HG02588 (cell line): ENCODE results near the gene OSCAR.

ENCODE experiments used
- ATAC-seq: cut with Tn5 transposase; IDR thresholded peaks from one replicate; pipeline ENCODE4 v1.9.1; 2021; ENCODE audit warnings: mild to moderate bottlenecking, moderate library complexity; ENCODE audit not compliant: unreplicated experiment

The OSCAR gene, protein sequence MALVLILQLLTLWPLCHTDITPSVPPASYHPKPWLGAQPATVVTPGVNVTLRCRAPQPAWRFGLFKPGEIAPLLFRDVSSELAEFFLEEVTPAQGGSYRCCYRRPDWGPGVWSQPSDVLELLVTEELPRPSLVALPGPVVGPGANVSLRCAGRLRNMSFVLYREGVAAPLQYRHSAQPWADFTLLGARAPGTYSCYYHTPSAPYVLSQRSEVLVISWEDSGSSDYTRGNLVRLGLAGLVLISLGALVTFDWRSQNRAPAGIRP

DNA sequence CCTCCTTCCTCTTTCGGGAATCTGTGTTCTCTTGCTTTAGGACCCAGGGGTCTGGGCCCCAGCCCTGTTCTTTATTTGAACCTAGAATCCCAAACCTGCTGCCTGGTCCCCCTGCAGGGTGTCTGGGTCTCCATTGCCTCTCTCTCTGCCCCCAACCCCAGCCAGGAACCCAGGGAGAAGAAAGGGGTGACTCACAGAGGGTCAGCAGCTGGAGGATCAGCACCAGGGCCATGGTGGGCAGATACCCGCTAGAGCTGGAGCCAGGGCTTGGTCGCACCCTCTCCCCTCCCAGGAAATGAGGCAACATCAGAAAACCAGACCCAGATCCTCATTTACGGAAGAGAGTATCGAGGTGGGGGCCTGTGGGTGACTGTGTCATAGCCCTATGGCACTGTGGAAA is at the start of gene OSCAR:
Gene OSCAR (minus strand): TSS at position 243 of the 400 bp plus-strand sequence. CDS start 11 bp downstream, at position 232.
- no peak for ATAC-seq

DNA sequence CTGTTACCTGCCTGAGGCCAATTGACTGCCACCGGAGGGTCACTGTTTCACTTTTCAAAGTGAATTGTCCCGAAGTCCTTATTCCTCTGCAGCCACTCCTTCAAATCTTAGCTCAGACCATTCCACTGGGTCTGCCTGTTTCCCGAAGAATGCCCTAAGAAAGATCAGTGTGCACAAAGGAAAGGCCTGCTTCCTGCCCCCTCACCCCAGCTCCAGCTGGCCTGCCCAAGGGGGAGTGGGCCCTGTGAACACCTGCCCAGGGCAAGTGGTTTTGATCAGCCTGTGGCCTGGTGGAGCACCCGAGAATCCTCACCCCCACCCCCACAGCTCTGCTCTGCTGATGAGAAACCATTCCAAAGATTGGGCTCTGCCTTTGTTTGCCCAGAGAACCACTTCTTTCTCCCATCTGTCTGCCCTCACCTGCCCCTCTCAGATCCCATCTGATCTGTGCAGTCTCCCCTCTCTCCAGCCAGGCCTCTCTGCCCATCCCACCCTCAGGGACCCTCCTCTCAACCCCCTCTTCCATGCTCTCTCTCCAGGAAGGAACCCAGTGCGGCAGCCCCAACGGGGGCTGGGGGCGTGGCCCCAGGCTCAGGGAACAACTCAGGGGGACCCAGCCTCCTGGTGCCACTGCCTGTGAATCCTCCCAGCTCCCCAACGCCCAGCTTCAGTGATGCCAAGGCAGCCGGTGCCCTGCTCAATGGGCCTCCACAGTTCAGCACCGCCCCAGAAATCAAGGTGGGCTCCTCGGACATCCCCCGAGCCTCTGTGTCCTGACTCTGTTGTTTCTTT is 48.6 kb upstream of the OSCAR start:
- ATAC-seq: no peak

DNA sequence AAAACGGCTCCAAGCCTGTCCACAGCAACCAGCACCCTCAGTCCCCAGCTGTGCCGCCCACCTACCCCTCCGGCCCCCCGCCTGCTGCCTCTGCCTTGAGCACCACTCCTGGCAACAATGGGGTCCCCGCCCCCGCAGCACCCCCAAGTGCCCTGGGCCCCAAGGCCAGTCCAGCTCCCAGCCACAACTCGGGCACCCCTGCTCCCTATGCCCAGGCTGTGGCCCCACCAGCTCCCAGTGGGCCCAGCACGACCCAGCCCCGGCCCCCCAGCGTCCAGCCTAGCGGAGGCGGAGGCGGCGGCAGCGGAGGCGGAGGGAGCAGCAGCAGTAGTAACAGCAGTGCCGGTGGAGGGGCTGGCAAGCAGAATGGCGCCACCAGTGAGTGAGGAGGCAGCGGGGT is 47.6 kb upstream of the OSCAR start:
- ATAC-seq: no peak

DNA sequence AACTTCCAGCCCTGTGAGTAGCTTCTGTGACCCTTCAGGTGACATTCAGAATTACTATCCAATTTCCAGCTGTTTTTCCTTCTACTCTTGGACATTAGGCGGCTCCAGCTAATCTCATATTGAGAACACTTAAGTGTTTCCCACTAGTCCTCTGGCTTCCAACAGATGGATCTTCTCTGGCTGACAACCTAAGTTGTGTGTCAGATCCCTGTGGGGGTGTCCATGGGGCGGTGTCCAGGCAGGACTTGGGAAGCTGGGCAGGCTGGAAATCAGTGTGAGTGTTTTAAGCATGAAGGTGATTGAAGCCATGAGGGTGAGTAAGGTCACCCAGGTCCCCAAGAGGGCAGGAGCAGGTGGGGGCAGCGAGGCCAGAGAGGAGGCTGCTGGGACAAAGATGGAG is 47.1 kb upstream of the OSCAR start:
- no peak for ATAC-seq

DNA sequence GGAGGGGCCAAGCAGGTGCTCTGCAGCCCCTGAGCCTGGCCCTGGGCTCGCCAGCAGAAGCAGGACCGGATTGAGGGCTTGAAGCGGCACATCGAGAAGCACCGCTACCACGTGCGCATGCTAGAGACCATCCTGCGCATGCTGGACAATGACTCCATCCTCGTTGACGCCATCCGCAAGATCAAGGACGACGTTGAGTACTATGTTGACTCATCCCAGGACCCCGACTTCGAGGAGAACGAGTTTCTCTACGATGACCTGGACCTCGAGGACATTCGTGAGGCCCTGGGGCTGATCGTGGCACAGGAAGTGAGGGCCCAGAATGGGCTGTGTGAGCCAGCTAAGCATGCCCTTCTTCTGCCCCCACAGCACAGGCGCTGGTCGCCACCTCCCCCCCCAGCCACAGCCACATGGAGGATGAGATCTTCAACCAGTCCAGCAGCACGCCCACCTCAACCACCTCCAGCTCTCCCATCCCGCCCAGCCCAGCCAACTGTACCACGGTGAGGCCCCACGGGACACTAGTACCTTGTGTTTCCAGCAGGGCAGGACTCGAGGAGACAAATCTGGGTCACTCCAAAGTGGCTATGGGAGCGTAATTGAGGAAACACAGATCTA is 45.0 kb upstream of the OSCAR start:
- no peak for ATAC-seq

DNA sequence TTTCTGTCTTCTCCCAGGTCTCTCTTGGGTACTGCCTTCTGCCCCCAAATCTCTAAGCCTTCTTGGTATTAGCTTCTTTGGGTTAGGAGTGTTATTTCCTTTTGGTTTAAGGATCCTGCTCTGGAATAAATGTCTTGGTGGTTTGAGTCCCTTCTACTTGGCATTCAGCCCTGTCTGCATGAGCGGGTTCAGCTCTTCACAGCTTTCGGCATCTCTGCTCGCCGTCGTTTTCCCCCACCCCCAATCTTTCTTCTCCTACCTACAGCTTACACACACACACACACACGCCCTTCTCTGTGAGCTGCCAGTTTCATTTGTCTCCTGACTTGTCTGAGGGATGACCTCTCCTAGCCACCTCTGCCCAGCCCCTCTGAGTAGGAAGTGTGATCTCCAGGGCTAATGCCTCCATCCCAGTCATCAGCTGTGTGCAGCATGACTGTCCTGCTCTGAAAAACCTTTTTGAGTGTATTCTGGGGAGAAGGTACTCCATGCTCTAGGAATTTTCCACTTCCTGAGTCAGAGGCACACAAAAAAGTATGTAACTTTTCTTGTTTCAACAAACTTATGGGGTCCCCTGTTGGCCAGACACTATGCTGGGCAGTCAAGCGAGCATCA is 41.7 kb upstream of the OSCAR start:
- ATAC-seq: no peak

DNA sequence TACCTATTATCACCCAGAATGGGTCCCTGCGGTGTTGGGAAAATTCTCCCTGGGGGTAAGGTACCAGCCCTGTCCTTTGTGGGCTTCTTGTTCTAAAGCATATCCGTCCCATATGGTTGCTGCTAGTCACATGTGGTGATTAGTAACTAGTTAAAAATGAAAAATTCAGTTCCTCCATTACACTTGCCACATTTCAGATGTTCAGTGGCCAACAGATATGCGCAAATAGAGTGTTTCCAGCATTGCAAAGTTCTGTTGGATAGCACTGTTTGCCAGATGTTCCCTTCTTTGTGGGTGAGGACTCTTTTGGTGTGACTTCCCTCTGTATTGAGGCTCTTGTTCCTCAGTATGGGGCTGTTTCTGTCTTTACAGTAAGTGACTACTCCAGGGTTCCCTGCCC is 40.8 kb upstream of the OSCAR start:
- ATAC-seq: no peak

DNA sequence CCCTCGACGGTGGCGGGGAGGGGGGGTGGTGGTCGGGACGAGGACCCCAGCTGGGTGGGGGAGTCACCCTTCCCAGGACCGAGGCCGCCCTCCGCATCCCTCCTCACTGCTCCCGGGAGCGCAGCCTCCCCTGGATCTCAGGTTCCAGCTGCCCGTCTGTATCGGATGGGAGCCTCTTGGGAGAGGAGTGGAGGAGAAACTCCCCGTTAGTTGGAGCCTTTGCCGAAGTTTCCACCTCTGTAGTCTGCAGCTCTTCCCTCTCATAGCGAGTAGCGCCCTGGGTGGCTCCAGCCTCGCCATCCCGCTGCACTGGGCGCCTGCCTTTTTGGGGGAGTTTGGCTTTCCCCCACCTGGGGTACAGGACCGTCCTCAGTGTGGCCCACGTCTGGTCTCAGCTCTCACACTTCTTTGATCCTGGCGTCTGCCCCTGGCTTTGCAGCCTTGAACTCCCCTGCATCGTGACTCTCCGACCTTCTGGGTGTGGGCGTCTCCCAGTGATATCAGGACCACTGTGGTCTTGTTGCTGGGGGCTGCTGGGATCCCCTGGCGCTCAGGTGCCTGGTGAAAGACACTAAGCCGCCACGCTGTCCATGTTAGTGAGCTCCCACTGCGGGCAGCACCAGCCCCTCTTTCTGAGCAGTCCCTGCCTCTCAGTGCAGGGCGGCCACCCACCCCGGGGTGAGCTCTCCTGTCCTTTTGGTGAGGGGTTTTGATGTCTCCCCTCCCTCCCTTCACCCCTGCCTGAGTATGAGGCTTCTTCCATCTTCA is 38.1 kb upstream of the OSCAR start:
- no peak for ATAC-seq

DNA sequence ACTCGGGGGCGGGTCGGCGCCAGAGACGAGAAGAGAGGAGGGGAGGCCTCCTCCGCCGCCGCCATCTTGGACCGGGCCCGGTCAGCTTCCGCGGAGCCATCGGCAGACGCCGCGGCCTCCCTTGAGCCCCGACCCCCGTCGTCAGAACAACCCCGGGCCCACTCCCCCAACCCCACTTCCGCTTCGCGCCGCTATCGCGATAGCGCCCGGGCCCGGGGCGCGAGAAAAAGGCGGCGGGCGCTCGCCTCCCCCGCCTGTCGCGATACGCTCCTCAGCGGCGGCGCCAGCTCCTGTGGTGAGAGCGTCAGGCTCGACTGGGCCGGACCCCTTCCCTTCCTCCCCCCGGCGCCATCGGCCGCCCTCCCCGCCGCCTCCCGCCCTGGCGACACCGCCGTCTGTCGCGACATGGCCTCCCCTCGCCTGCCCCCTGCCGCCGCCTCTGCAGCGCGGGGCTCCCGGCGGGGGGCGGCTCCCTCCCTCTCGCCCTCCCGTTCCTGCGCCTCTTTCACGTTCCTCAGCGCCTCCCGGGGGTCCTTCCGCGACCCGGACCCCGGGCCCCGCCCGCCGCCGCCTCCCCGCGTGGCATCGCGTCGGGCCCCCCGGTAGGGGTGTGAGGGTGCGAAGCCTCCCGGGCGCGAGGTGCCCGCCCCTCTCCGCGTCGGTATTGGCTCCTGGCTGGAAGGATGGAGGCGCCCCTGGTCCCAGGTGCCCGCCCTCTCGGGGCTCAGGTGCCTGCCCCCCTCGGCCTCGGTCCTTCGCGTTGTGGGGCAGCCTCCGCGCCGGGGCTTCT is 37.3 kb upstream of the OSCAR start, which contains the start of gene CNOT3:
Gene CNOT3 (plus strand): TSS at position 64 of the 790 bp plus-strand sequence. CDS start 5,217 bp downstream, outside the sequence.
- ATAC-seq: no peak

DNA sequence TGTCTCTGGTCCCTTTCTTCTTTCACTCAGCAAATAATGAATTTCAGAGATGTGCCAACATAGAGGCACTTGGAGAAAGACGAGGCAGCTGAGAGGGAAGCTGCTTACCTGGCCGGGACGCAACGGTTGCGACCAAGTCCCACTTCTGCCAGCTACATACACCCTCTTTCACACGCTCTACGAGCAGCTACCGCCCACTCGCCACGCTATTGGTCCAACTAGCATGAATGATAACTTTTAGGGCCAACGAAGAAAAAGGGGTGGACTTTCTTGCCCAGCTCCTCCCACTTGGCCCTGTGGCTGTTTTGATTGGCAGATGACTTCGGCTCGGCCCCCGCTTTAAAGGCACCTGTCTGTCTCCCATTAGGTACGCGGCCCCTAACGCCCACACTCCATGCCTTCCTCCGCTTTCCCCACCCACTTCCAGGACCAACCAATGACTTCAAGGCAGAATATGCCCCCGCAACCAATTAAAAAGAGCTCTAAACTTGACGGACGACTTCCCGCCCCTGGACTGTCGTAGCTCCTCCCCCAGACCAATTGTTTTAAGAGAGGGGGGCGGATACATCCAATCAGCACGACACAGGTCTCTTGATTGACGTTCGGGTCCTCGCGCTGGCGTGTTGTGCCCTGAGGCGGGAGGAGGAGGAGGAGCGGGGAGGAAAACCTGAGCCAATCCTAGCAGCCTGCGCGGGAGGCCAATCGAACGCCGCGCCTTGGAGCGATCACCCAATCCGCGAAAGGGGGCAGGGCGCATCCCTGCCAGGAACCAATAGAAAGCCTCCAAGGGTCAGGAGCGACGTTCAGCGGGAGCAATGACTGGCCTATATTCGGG is 36.5 kb upstream of the OSCAR start:
- ATAC-seq: peak; percentile 75

DNA sequence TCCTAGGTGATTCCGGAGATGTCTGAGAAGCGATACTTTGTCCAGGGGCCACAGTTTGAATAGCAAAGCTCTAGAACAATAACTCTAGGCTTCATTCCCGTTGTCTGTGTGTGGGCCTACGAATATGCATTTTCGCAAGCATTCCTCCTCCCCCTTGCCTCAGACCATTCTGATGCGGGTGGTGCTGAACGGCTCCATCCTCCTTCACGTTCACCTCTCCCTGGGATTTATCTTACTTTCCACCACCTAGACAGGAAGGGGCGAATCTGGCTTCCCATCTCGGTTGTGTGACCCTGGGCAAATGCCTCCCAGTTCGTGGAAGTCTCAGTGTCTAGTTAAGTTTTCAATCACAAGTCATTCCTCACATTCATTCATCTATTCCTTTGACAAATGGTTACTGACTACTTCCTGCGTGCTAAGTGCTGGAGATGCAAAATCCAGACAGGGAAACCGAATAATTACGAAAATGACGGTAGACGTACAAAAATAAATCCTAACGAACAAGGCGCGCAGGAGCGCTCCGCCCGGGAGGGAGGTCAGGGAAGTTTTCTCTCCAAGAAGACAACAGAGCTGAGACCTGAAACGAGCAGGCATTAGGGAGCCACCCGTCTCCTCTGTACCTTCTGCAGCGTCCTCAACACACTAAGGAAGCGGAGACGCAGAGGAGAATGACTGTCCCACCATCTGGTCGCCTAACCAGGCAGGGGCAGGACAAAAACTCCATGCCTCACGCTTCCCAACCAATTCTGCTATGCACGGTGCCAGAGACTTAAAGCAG is 35.7 kb upstream of the OSCAR start:
- no peak for ATAC-seq

DNA sequence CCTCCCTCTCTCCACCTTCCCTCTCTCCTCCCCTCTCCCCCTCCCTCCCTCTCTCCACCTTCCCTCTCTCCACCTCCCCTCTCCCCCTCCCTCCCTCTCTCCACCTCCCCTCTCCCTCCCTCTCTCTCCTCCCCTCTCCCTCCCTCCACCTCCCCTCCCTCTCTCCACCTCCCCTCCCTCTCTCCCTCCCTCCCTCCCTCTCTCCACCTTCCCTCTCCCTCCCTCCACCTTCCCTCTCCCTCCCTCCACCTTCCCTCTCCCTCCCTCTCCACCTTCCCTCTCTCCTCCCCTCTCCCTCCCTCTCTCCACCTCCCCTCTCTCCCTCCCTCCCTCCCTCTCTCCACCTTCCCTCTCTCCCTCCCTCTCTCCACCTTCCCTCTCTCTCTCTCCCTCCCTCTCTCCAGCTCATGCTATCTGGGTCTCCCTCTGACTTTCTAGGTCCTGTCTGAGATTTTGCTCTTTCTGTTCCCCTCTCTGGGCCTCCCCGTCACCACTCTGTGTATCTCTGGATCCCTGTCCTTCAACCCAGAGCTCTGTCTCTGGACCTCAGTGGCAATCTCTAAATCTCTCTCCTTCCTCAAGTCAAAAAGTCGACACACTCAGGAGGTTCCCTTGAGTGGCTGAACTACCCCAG is 33.5 kb upstream of the OSCAR start:
- no peak for ATAC-seq

DNA sequence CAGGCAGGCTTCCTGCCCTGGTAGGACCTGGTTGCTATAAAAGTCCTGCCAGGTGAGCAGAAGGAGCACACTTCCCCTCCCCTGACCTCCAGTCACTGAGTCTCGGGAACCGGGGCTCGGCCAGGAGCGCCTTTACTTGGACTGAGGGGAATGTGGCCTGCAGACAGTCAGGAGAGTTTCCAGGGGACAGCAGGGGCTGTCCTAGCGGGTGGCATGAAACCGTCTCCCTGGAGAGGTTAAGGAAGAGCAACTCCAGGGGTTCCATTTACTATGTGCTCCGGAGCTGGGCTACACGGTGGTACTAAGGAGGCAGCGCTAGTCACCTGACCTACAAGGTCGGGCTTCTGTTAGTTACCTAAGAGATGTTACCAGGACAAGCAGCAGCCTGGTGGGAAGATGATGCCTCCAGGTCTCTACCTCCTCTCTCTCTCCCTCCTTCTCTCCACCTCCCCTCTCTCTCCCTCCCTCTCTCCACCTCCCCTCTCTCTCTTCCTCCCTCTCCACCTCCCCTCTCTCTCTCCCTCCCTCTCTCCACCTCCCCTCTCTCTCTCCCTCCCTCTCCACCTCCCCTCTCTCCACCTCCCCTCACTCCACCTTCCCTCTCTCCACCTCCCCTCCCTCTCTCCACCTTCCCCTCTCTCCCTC is 32.8 kb upstream of the OSCAR start:
- no peak for ATAC-seq

DNA sequence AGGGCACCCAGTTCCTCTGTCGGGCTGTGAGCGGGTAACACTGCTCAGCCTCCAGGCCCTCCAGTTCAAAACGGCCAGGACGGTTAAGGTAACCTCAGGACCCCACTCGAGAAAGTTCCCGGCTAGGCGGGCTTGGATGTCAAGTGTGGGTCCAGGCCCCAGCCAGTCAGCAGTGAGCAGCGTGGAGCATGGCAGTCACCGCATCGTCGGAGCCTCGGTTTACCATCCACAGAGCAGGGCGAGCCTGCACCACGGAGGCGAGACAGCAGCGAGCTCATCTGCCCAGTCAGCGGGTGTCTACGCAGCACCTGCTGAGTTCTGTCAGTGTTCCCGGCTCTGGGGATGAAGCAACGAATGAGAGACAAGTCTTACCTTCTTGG is 29.0 kb upstream of the OSCAR start:
- ATAC-seq: no peak

DNA sequence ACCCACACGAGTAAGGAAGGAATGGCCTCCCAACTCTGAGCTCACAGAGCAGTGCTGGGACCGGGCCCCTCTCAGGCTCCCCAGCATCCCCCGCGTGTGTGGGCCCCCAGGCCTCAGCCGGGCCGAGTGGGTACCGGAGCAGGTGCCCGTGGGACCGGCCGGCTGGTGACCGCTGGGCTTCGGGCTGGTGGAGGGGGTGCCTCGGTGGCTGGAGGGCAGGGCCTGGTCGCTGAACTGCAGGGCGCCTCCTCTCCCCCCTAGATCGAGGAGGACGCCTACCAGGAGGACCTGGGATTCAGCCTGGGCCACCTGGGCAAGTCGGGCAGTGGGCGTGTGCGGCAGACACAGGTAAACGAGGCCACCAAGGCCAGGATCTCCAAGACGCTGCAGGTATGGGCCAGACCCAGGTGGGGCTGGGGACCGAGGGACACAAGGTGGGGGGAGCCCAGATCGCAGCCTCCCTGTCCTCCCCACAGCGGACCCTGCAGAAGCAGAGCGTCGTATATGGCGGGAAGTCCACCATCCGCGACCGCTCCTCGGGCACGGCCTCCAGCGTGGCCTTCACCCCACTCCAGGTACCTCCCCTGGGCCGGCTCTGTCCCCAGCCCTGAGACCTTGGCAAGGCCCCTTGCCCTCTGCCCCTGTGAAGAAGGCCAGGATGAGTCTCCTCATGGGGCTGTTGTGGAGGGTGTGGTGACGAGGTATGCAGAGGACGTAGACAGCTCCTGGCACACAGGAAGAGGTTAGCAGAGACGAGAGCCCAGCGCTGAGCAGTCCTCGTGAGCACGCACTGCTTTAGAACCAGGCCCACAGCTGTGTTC is 28.4 kb upstream of the OSCAR start:
- no peak for ATAC-seq

DNA sequence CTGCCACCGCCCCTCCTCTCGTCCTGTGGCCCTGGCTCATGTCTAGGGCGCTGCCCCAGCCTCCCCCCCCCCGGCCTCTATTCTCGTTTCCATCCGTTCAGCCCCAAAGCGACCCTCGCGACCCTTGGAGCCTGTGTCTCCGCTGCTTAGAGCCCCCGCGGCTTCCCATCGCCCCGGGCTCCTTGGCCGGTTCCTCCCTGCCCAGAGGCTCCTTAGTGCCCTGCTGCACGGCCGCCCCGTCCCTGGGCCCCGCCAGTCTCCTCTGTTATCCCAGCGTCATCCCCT is 27.8 kb upstream of the OSCAR start:
- no peak for ATAC-seq
